Keratinocyte (primary cell): ENCODE measurements around the gene SEMA3A. TPM values are rescaled to one million over a fixed set of nuclear protein-coding genes. Genes with fewer than 3 reads are reported as not detected.

Experiments used
- DNase-seq: peaks from one replicate; pipeline ENCODE4 v3.0.0-alpha.2; 2011; ENCODE audit warnings: low read depth, missing footprints, low spot score
- FAIRE-seq: peaks from 2 replicates; lab custom pipeline; 2011; peaks lifted over from hg19 to GRCh38; lab: Jason Lieb, UNC
- H2AFZ ChIP-seq: 2 replicates; pipeline ENCODE4 v1.6.0; 2012; ENCODE audit warnings: low read length, control low read depth, inconsistent platforms; ENCODE audit not compliant: control insufficient read depth
- H3K27ac ChIP-seq: 2 replicates; pipeline ENCODE4 v1.5.1; 2011; ENCODE audit warnings: low read length; ENCODE audit not compliant: control insufficient read depth, insufficient read depth
- H3K27me3 ChIP-seq: 3 replicates; pipeline ENCODE4 v1.6.0; 2011; ENCODE audit warnings: low read length; ENCODE audit not compliant: control insufficient read depth, insufficient read depth; ENCODE audit errors: extremely low read depth
- H3K36me3 ChIP-seq, 2 experiments: 2 replicates in 1 of 2; 3 replicates in 1 of 2; pipeline ENCODE4 v1.5.1; 2011; ENCODE audit warnings: low read length in 2 of 2, mild to moderate bottlenecking in 1 of 2; ENCODE audit not compliant: control insufficient read depth in 2 of 2, insufficient read depth in 2 of 2; ENCODE audit errors: extremely low read depth in 1 of 2
- H3K4me1 ChIP-seq: 3 replicates; pipeline ENCODE4 v1.5.1; 2011; ENCODE audit warnings: low read length; ENCODE audit not compliant: control insufficient read depth, insufficient read depth; ENCODE audit errors: extremely low read depth
- H3K4me2 ChIP-seq: 3 replicates; pipeline ENCODE4 v1.6.0; 2011; ENCODE audit warnings: low read depth, low read length; ENCODE audit not compliant: control insufficient read depth, insufficient read depth; ENCODE audit errors: extremely low read depth
- H3K4me3 ChIP-seq, 3 experiments: fragments of 200-600 bp in 1 of 3; sonication (generic) in 1 of 3; 2 replicates in 2 of 3; 3 replicates in 1 of 3; pipeline ENCODE4 v1.5.1; 2011 to 2016; ENCODE audit warnings: low read length in 3 of 3, mild to moderate bottlenecking in 3 of 3, control low read depth in 2 of 3, inconsistent platforms in 1 of 3, low read depth in 1 of 3, mixed read lengths in 1 of 3, mixed run types in 1 of 3, moderate library complexity in 1 of 3; ENCODE audit not compliant: control insufficient read depth in 2 of 3, insufficient read depth in 2 of 3; ENCODE audit errors: extremely low read depth in 1 of 3
- H3K79me2 ChIP-seq: 2 replicates; pipeline ENCODE4 v1.6.0; 2012; ENCODE audit warnings: low read length; ENCODE audit not compliant: control insufficient read depth, insufficient read depth
- H3K9ac ChIP-seq: 3 replicates; pipeline ENCODE4 v1.6.0; 2011; ENCODE audit warnings: low read length; ENCODE audit not compliant: control insufficient read depth, insufficient read depth; ENCODE audit errors: extremely low read depth
- H3K9me1 ChIP-seq: 3 replicates; pipeline ENCODE4 v1.6.0; 2011; ENCODE audit warnings: low read length; ENCODE audit not compliant: control insufficient read depth, insufficient read depth; ENCODE audit errors: extremely low read depth
- H3K9me3 ChIP-seq: 2 replicates; pipeline ENCODE4 v1.5.1; 2012; ENCODE audit warnings: low read depth, low read length; ENCODE audit not compliant: control insufficient read depth
- H4K20me1 ChIP-seq: 3 replicates; pipeline ENCODE4 v1.6.0; 2011; ENCODE audit warnings: low read length; ENCODE audit not compliant: control insufficient read depth, insufficient read depth; ENCODE audit errors: extremely low read depth
- CTCF ChIP-seq, 3 experiments: IDR thresholded peaks in 1 of 3; conservative IDR thresholded peaks in 1 of 3; optimal IDR thresholded peaks in 1 of 3; 2 replicates in 2 of 3; 3 replicates in 1 of 3; pipeline versions ENCODE3 to v1.5.1; 2011; ENCODE audit warnings: low read length in 3 of 3, mild to moderate bottlenecking in 3 of 3, moderate library complexity in 2 of 3, control low read depth in 1 of 3, inconsistent platforms in 1 of 3; ENCODE audit not compliant: insufficient read depth in 2 of 3; ENCODE audit errors: extremely low read depth in 1 of 3
- EZH2 ChIP-seq: IDR thresholded peaks from one replicate; pipeline ENCODE4 v1.6.1; 2012; ENCODE audit warnings: inconsistent platforms, mild to moderate bottlenecking, low read length, moderate library complexity
- dilution Hi-C: fragments of 300-500 bp; cut with MboI; formaldehyde crosslinking; loops from one replicate; pipeline ENCODE4 v1.7.0; 2020; ENCODE audit warnings: low sequenced_read_pairs; ENCODE audit not compliant: extremely low pct_ligation_motif_present
- polyA plus RNA-seq, 5 experiments: library from polyadenylated mRNA; depleted of rRNA in 3 of 5; stranded (reverse) in 3 of 5; stranded (forward) in 1 of 5; unstranded in 1 of 5; fragments of >200 nt; gene quantifications; 1 replicate in 1 of 5; 2 replicates in 3 of 5; 3 replicates in 1 of 5; pipeline versions ENCODE4 v1.2.1 to v1.2.3, GENCODE V29; 2011 to 2012; ENCODE audit warnings: missing spikeins in 2 of 5, low read depth in 1 of 5, low replicate concordance in 1 of 5

SEMA3A gene
- polyA plus RNA-seq, 1 donor (not counting 4 experiments of a cell fraction or from before 2014, with no cell fraction given): 2.1 TPM

- H3K27me3 ChIP-seq: no peaks in the 10 kb centered on the region
- H3K27ac ChIP-seq: no peak overlapping the region
- FAIRE-seq (no peak), DNase-seq (no peak)
- H3K9ac ChIP-seq: no peak overlapping the region
- no peaks in the 10 kb centered on the region for H3K79me2 ChIP-seq
- H2AFZ ChIP-seq: no peak overlapping the region
- no peaks in the 10 kb centered on the region for H3K9me1 ChIP-seq
- dilution Hi-C loops: no loop called here
- TF ChIP-seq CTCF (optimal IDR thresholded peaks at IDR 0.05 in 1 of 3, IDR thresholded peaks at IDR 0.05 in 1 of 3, conservative IDR thresholded peaks at IDR 0.05 in 1 of 3; ENCODE audit: extremely low read depth in 1 of 3, insufficient read depth in 2 of 3, low read length in 3 of 3) (no peak), EZH2 (no peak)
- no peak overlapping the region for H3K4me2 ChIP-seq
- no peaks in the 10 kb centered on the region for H3K36me3 ChIP-seq
- no peak overlapping the region for H3K4me3 ChIP-seq
- no peaks in the 10 kb centered on the region for H4K20me1 ChIP-seq
- H3K4me1 ChIP-seq: no peaks in the 10 kb centered on the region
- H3K9me3 ChIP-seq: no peaks in the 10 kb centered on the region
Observed at GRCh38 chr7:84125654-84126053, 68.9 kb downstream of the SEMA3A start.

- Histone ChIP-seq H3K4me2 (no peak overlapping the region), H3K4me3 (no peak overlapping the region), H3K27me3 (no peaks in the 10 kb centered on the region), H3K9me1 (no peaks in the 10 kb centered on the region), H3K9me3 (no peaks in the 10 kb centered on the region), H2AFZ (peak overlapping the region; percentile 1), H3K27ac (no peak overlapping the region), H3K36me3 (no peaks in the 10 kb centered on the region), H3K79me2 (no peaks in the 10 kb centered on the region), H4K20me1 (no peaks in the 10 kb centered on the region), H3K4me1 (no peaks in the 10 kb centered on the region), H3K9ac (no peak overlapping the region)
- no peak for FAIRE-seq
- no peak for DNase-seq
- dilution Hi-C loops: no loop called here
- no peak for TF ChIP-seq EZH2
- TF ChIP-seq CTCF (optimal IDR thresholded peaks at IDR 0.05 in 1 of 3, IDR thresholded peaks at IDR 0.05 in 1 of 3, conservative IDR thresholded peaks at IDR 0.05 in 1 of 3; ENCODE audit: extremely low read depth in 1 of 3, insufficient read depth in 2 of 3, low read length in 3 of 3): no peak
Observed at GRCh38 chr7:84123965-84124547, 70.5 kb downstream of the SEMA3A start.
